Mesendoderm (in vitro differentiated cells): ENCODE measurements around the gene SNRNP48.

Experiments
- DNase-seq: peaks from one replicate; pipeline ENCODE4 v3.0.0; 2013
- H2AK5ac ChIP-seq: 2 replicates; pipeline ENCODE4 v1.6.1; 2013; ENCODE audit warnings: low read length, inconsistent platforms
- H2BK120ac ChIP-seq: 2 replicates; pipeline ENCODE4 v1.6.1; 2013; ENCODE audit warnings: low read depth, mild to moderate bottlenecking, low read length, moderate library complexity, mixed read lengths
- H2BK15ac ChIP-seq: replicated peaks from 2 replicates; pipeline ENCODE4 v1.6.1; 2013; ENCODE audit warnings: low read depth, mild to moderate bottlenecking, moderate library complexity
- H2BK5ac ChIP-seq: 2 replicates; pipeline ENCODE4 v1.6.1; 2013; ENCODE audit warnings: low read length, inconsistent platforms
- H3K18ac ChIP-seq: 2 replicates; pipeline ENCODE4 v1.6.1; 2013; ENCODE audit warnings: mild to moderate bottlenecking, low read length, mixed read lengths
- H3K23ac ChIP-seq: one replicate; pipeline ENCODE4 v1.6.1; 2013; ENCODE audit warnings: low read length
- H3K27ac ChIP-seq: 2 replicates; pipeline ENCODE4 v1.5.1; 2013; ENCODE audit warnings: low read depth, mild to moderate bottlenecking, inconsistent platforms, low read length, moderate library complexity
- H3K27me3 ChIP-seq: 2 replicates; pipeline ENCODE4 v1.6.1; 2013; ENCODE audit warnings: low read length, control low read depth, mild to moderate bottlenecking, inconsistent platforms; ENCODE audit not compliant: insufficient read depth, poor library complexity
- H3K36me3 ChIP-seq: 2 replicates; pipeline ENCODE4 v1.6.1; 2013; ENCODE audit warnings: low read length, inconsistent platforms; ENCODE audit not compliant: control insufficient read depth, insufficient read depth
- H3K4ac ChIP-seq: one replicate; pipeline ENCODE4 v1.6.1; 2013; ENCODE audit warnings: low read depth, mild to moderate bottlenecking, low read length, moderate library complexity
- H3K4me1 ChIP-seq: 2 replicates; pipeline ENCODE4 v1.6.1; 2013; ENCODE audit warnings: low read depth, low read length, inconsistent platforms; ENCODE audit not compliant: control insufficient read depth
- H3K4me2 ChIP-seq: 2 replicates; pipeline ENCODE4 v1.6.1; 2013; ENCODE audit warnings: low read length
- H3K4me3 ChIP-seq: 2 replicates; pipeline ENCODE4 v1.5.1; 2013; ENCODE audit warnings: mild to moderate bottlenecking, low read length
- H3K56ac ChIP-seq: one replicate; pipeline ENCODE4 v1.6.1; 2013; ENCODE audit warnings: low read length
- H3K79me1 ChIP-seq: 2 replicates; pipeline ENCODE4 v1.6.1; 2013; ENCODE audit warnings: low read length, inconsistent platforms
- H3K79me2 ChIP-seq: 2 replicates; pipeline ENCODE4 v1.6.1; 2013; ENCODE audit warnings: mild to moderate bottlenecking, low read length; ENCODE audit not compliant: control insufficient read depth, insufficient read depth
- H3K9ac ChIP-seq: 2 replicates; pipeline ENCODE4 v1.6.1; 2013; ENCODE audit warnings: low read length, inconsistent platforms
- H4K5ac ChIP-seq: one replicate; pipeline ENCODE4 v1.6.1; 2013; ENCODE audit warnings: low read length
- H4K8ac ChIP-seq: one replicate; pipeline ENCODE4 v1.6.1; 2013; ENCODE audit warnings: low read depth, mild to moderate bottlenecking, control low read depth, low read length, moderate library complexity
- WGBS: extraction: QIAGEN DNeasy Blood & Tissue Kit; methylation state at CpG from one replicate; pipeline ENCODE4 v1.1.7; 2013; ENCODE audit warnings: low lambda C conversion rate, missing lambda C conversion rate; ENCODE audit not compliant: insufficient coverage; ENCODE audit errors: extremely low coverage; 5-methylcytosine and 5-hydroxymethylcytosine counted together

The SNRNP48 gene

DNA sequence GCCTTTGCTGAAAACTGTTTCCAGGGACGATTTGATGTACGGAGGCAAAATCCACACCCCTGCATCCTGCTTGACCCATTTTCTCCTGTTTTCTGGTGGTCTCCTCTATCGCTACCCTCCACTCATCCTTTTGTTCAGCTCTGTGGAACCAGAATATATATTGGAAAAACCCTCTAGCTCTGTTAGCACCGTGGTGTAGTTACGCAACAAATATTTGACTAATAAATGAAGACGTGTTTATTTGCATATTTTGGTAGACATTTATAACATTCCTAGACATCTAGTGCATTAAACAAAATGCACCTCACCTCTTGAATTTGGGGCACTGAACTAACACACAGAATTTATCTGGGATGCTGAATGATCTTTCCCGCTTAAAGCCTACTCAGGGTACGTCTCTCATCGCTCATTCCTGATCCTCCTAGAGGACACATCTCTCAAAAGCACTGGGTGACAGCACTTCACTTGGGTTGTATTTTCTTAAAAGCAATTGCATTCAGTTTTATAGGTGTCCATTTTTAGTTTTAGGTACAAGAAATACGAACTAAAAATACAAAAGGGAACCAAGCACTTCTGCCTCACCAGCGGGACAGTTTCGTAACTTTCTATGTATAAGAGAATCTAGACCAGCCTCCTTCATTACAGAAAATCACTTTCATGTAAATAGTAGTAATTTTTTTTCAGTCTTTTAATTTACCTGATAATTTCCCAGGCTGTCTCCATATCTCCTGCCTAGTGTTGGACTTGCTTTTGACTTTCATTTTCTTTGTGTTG, 59.2 kb downstream of the SNRNP48 start:
- Histone ChIP-seq H3K4me1 (no peaks in the 10 kb centered on the region), H3K9ac (no peak overlapping the region), H3K27ac (no peak overlapping the region), H2AK5ac (no peak overlapping the region), H3K56ac (no peak overlapping the region), H3K23ac (no peak overlapping the region), H3K4ac (no peak overlapping the region), H4K5ac (no peak overlapping the region), H3K18ac (no peak overlapping the region), H4K8ac (no peak overlapping the region), H2BK15ac (no peak overlapping the region), H2BK5ac (no peak overlapping the region), H2BK120ac (no peak overlapping the region), H3K4me2 (no peak overlapping the region), H3K36me3 (no peaks in the 10 kb centered on the region), H3K4me3 (no peak overlapping the region), H3K79me2 (no peaks in the 10 kb centered on the region), H3K79me1 (no peaks in the 10 kb centered on the region), H3K27me3 (no peaks in the 10 kb centered on the region)
- no peak for DNase-seq
- no CpG with 5 or more reads among the region's 12 CpGs for WGBS

DNA sequence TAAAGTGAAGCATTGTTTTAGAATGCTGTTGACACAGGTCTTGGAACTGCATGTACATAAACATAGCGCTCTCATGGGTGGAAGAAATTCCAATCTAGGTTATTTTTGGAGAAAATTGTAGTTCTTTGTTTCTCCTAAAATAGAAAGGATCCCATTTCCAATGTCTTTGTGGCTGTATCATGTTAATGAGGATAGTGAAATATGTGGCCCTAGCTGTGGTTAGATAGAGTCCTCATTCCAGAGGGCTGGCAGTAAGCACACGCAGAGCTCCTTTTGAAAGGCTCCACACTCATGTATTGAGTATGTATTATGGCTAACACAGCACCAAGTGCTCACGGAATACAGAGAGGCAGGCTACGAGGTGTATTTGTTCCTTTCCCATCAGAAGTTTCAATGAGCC, 60.9 kb downstream of the SNRNP48 start:
- H3K36me3 ChIP-seq = no peaks in the 10 kb centered on the region
- H3K56ac ChIP-seq = no peak overlapping the region
- H2BK15ac ChIP-seq = no peak overlapping the region
- no peak overlapping the region for H2BK5ac ChIP-seq
- H3K79me2 ChIP-seq = no peaks in the 10 kb centered on the region
- H4K5ac ChIP-seq = no peak overlapping the region
- H3K4ac ChIP-seq = no peak overlapping the region
- no peak overlapping the region for H3K4me2 ChIP-seq
- no peaks in the 10 kb centered on the region for H3K79me1 ChIP-seq
- H2BK120ac ChIP-seq = no peak overlapping the region
- DNase-seq = no peak
- no peak overlapping the region for H3K9ac ChIP-seq
- no peaks in the 10 kb centered on the region for H3K27me3 ChIP-seq
- no peak overlapping the region for H3K27ac ChIP-seq
- H3K4me1 ChIP-seq = no peaks in the 10 kb centered on the region
- no peak overlapping the region for H3K23ac ChIP-seq
- H3K18ac ChIP-seq = no peak overlapping the region
- no peak overlapping the region for H2AK5ac ChIP-seq
- no peak overlapping the region for H4K8ac ChIP-seq
- no CpG with 5 or more reads among the region's 4 CpGs for whole genome bisulfite sequencing
- H3K4me3 ChIP-seq = no peak overlapping the region

DNA sequence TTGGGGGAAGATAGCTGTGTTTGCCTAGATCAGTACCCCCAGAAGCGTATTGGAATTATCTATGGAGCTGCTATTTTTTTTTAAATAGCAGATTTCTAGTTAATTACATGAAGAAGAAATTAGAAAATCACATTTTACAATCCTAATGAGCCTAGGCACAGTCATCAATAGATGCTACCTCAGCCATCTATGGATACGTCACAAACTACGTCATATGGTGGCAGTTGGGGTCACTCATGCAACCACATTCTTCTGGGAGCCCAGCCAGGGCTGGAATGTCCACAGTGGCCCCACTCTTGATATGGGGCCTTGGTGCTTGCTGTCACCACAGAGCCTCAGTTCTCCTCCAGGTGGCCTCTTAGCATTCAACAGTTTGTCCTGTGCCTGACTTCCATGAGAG, 63.0 kb downstream of the SNRNP48 start:
- H3K4me1 ChIP-seq = no peaks in the 10 kb centered on the region
- H3K4me3 ChIP-seq = no peak overlapping the region
- no CpG with 5 or more reads among the region's 3 CpGs for WGBS
- no peaks in the 10 kb centered on the region for H3K79me2 ChIP-seq
- no peak overlapping the region for H2BK15ac ChIP-seq
- no peak overlapping the region for H2BK120ac ChIP-seq
- no peak overlapping the region for H3K27ac ChIP-seq
- H3K9ac ChIP-seq = no peak overlapping the region
- no peak overlapping the region for H3K18ac ChIP-seq
- no peak overlapping the region for H4K5ac ChIP-seq
- H3K79me1 ChIP-seq = no peaks in the 10 kb centered on the region
- no peak overlapping the region for H3K4me2 ChIP-seq
- H2AK5ac ChIP-seq = no peak overlapping the region
- H3K36me3 ChIP-seq = no peaks in the 10 kb centered on the region
- no peak overlapping the region for H3K23ac ChIP-seq
- H3K4ac ChIP-seq = no peak overlapping the region
- H4K8ac ChIP-seq = no peak overlapping the region
- no peaks in the 10 kb centered on the region for H3K27me3 ChIP-seq
- no peak overlapping the region for H3K56ac ChIP-seq
- DNase-seq = no peak
- no peak overlapping the region for H2BK5ac ChIP-seq

DNA sequence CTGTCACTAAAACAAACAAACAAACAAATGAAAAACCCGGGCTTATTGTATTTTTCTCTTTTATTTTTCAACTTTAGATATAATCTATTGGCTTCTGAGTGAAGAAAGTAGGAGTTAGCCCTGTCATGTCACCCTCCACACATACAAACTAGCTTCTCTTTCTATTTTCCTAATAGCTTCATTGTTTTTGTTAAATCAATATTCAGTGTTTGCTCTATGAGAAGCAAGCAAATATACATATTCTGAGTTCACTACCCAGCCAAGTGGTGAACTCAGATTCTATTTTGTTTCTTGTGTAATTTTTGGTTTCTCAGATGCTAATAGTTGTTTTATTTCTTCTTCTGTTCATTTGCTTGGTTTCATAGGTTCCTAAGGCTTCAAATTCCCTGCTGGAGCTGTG, 66.4 kb downstream of the SNRNP48 start:
- Histone ChIP-seq H3K4me2 (no peak overlapping the region), H3K36me3 (no peaks in the 10 kb centered on the region), H3K79me1 (no peaks in the 10 kb centered on the region), H3K9ac (no peak overlapping the region), H3K23ac (no peak overlapping the region), H3K18ac (no peak overlapping the region), H3K56ac (no peak overlapping the region), H4K5ac (no peak overlapping the region), H4K8ac (no peak overlapping the region), H2BK5ac (no peak overlapping the region), H2AK5ac (no peak overlapping the region), H2BK120ac (no peak overlapping the region), H3K27me3 (no peaks in the 10 kb centered on the region), H3K27ac (no peak overlapping the region), H3K4me3 (no peak overlapping the region), H2BK15ac (no peak overlapping the region), H3K4ac (no peak overlapping the region), H3K4me1 (no peaks in the 10 kb centered on the region), H3K79me2 (no peaks in the 10 kb centered on the region)
- no peak for DNase-seq
- WGBS = no CpG with 5 or more reads among the region's 1 CpG

DNA sequence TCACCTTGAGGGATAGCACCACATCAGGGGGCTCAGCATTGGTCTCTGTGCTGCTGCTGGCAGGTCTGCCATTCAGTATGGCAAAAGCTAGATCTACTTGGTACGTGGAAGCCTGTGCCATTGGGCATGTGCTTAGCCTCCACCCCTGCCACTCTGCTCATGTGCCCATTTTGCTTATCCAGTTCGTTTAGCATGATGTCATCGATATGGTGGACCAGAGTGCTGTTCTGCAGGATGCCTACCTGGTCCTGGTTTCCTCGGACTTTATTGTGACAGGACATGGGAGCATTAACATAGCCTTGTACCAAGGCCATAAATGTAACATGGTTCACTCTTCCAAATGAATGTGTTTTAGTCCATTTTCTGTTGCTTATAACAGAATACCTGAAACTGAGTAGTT, 68.5 kb downstream of the SNRNP48 start:
- no peak overlapping the region for H3K4me2 ChIP-seq
- H3K56ac ChIP-seq = no peak overlapping the region
- H3K9ac ChIP-seq = no peak overlapping the region
- no peak overlapping the region for H3K4me3 ChIP-seq
- H4K8ac ChIP-seq = no peak overlapping the region
- no peak overlapping the region for H2BK15ac ChIP-seq
- no peak overlapping the region for H4K5ac ChIP-seq
- H3K27ac ChIP-seq = no peak overlapping the region
- H3K79me2 ChIP-seq = no peaks in the 10 kb centered on the region
- no peaks in the 10 kb centered on the region for H3K4me1 ChIP-seq
- no peak for DNase-seq
- no peak overlapping the region for H3K23ac ChIP-seq
- no peaks in the 10 kb centered on the region for H3K27me3 ChIP-seq
- no peak overlapping the region for H2BK5ac ChIP-seq
- no peak overlapping the region for H3K4ac ChIP-seq
- no CpG with 5 or more reads among the region's 4 CpGs for WGBS
- no peaks in the 10 kb centered on the region for H3K79me1 ChIP-seq
- H3K36me3 ChIP-seq = no peaks in the 10 kb centered on the region
- H3K18ac ChIP-seq = no peak overlapping the region
- no peak overlapping the region for H2BK120ac ChIP-seq
- no peak overlapping the region for H2AK5ac ChIP-seq

DNA sequence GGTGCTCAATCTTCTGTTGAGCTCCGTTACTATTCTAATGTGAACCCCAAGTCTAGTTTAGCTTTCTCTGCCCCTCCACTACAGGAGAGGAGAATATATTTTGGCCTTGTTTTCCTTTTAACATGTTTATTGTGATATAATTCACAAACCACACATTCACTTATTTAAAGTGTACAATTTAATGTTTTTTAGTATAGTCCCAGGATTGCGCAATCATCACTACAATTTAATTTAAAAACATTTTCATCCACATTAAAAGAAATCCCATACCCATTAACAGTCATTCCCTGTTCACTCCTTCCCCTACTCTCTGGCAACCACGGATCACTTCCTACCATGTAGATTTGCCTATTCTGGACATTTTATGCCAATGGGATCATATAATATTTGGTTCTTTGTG, 71.4 kb downstream of the SNRNP48 start:
- H3K4me3 ChIP-seq = no peak overlapping the region
- no peak overlapping the region for H3K9ac ChIP-seq
- no peaks in the 10 kb centered on the region for H3K36me3 ChIP-seq
- no peak overlapping the region for H4K5ac ChIP-seq
- no peak overlapping the region for H3K56ac ChIP-seq
- no peak overlapping the region for H3K18ac ChIP-seq
- H2BK5ac ChIP-seq = no peak overlapping the region
- H3K4me2 ChIP-seq = no peak overlapping the region
- H3K27ac ChIP-seq = no peak overlapping the region
- no peak overlapping the region for H4K8ac ChIP-seq
- DNase-seq = no peak
- H3K27me3 ChIP-seq = no peaks in the 10 kb centered on the region
- no peak overlapping the region for H2BK15ac ChIP-seq
- H3K79me1 ChIP-seq = no peaks in the 10 kb centered on the region
- H3K23ac ChIP-seq = no peak overlapping the region
- H2AK5ac ChIP-seq = no peak overlapping the region
- H2BK120ac ChIP-seq = no peak overlapping the region
- H3K4ac ChIP-seq = no peak overlapping the region
- H3K79me2 ChIP-seq = no peaks in the 10 kb centered on the region
- no peaks in the 10 kb centered on the region for H3K4me1 ChIP-seq
- 100% methylated on average over 1 of the region's 3 CpGs for WGBS
